ENCODE measurements around the gene GMCL2. TPM values are rescaled to one million over a fixed set of nuclear protein-coding genes. Genes with fewer than 3 reads are reported as not detected.

Gene GMCL2
- total RNA-seq, 1 donor from 2014 or later: not detected

DNA sequence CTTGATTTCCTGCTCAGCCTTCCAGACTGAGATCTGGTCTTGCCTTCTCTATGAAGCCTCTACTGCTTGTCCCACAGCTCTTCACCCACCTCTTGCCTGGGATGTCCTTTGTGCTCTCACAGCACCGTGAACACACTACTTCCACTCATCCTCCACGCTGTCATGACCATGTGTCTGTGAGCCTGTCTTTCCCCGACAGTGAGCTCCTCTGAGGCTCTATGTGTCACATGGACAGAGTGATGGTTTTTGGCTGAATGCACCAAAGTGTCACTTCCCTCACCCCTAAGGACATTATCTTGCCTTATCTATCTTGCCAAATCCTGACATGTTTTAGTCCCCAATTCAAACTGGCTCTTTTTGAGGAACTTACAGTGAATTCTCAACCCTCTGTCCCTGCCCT lies 34.1 kb upstream of the GMCL2 start:
- no peaks in the 10 kb centered on the region for H3K4me1 Mint-ChIP-seq (ENCODE audit: low read depth)
- DNase-seq (ENCODE audit: low spot score, unreplicated experiment): no peak
- no peak overlapping the region for H3K4me3 Mint-ChIP-seq (ENCODE audit: low read depth)
- no peaks in the 10 kb centered on the region for H3K9me3 Mint-ChIP-seq (ENCODE audit: low read depth)
- TF ChIP-seq, protein P1, sequence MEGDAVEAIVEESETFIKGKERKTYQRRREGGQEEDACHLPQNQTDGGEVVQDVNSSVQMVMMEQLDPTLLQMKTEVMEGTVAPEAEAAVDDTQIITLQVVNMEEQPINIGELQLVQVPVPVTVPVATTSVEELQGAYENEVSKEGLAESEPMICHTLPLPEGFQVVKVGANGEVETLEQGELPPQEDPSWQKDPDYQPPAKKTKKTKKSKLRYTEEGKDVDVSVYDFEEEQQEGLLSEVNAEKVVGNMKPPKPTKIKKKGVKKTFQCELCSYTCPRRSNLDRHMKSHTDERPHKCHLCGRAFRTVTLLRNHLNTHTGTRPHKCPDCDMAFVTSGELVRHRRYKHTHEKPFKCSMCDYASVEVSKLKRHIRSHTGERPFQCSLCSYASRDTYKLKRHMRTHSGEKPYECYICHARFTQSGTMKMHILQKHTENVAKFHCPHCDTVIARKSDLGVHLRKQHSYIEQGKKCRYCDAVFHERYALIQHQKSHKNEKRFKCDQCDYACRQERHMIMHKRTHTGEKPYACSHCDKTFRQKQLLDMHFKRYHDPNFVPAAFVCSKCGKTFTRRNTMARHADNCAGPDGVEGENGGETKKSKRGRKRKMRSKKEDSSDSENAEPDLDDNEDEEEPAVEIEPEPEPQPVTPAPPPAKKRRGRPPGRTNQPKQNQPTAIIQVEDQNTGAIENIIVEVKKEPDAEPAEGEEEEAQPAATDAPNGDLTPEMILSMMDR (IDR thresholded peaks at IDR 0.05; ENCODE audit: unreplicated experiment): no peak
- peak overlapping the region; percentile 72 for H3K27ac Mint-ChIP-seq
- no peaks in the 10 kb centered on the region for H3K27me3 Mint-ChIP-seq
- H3K36me3 Mint-ChIP-seq (ENCODE audit: insufficient read depth): peaks cover 26% of the 10 kb centered on the region

DNA sequence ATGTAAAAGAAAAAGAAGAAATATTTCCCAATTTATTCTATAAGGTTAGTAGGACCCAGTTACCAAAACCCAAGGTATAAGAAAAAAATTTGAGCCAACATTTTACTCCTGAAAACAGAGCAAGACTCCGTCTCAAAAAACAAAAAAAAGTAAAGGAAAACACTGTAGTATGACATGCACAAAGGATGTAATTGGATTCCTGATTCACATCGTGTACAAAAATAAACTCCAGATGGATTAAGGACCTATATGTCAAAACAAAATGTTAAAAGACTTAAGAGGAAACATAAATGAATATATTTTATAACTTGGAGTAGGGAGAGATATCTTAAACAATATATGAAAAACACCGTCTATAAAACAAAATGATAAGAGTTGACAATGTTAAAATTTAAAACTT lies 31.7 kb upstream of the GMCL2 start:
- Mint-ChIP-seq H3K36me3 (ENCODE audit: insufficient read depth) (peaks cover 25% of the 10 kb centered on the region), H3K27me3 (no peaks in the 10 kb centered on the region), H3K4me1 (ENCODE audit: low read depth) (no peaks in the 10 kb centered on the region), H3K27ac (no peak overlapping the region), H3K9me3 (ENCODE audit: low read depth) (no peaks in the 10 kb centered on the region), H3K4me3 (ENCODE audit: low read depth) (no peak overlapping the region)
- TF ChIP-seq, protein P1 (IDR thresholded peaks at IDR 0.05; ENCODE audit: unreplicated experiment): no peak
- DNase-seq (ENCODE audit: low spot score, unreplicated experiment): no peak

DNA sequence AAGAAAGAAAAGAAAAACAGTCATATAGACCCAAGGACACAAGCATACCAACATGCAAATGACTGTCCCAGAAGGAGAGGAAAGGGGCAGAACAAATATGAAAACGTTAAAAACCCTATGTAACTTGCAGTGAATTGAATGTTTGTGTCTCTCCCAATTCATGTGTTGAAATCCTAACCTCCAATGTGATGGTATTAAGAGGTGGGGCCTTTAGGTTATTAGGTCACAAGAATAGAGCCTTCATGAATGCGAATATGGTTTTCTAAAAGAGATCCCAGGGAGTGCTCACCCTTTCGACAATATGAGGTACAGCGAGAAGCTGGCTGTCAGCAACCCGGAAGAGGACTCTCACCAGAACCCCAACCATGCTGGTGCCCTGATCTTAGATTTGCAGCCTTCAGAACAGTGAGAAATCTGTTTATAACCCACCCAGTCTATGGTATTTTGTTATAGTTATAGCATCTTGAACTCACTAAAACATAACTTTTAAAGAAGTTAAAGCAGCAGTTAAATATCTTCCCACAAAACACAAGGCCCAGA lies 31.1 kb upstream of the GMCL2 start:
- Mint-ChIP-seq H3K4me3 (ENCODE audit: low read depth) (no peak overlapping the region), H3K27me3 (no peaks in the 10 kb centered on the region), H3K36me3 (ENCODE audit: insufficient read depth) (peaks cover 25% of the 10 kb centered on the region), H3K9me3 (ENCODE audit: low read depth) (no peaks in the 10 kb centered on the region), H3K27ac (peak overlapping the region; percentile 59), H3K4me1 (ENCODE audit: low read depth) (no peaks in the 10 kb centered on the region)
- TF ChIP-seq, protein P1 (IDR thresholded peaks at IDR 0.05; ENCODE audit: unreplicated experiment): no peak
- no peak for DNase-seq (ENCODE audit: low spot score, unreplicated experiment)

DNA sequence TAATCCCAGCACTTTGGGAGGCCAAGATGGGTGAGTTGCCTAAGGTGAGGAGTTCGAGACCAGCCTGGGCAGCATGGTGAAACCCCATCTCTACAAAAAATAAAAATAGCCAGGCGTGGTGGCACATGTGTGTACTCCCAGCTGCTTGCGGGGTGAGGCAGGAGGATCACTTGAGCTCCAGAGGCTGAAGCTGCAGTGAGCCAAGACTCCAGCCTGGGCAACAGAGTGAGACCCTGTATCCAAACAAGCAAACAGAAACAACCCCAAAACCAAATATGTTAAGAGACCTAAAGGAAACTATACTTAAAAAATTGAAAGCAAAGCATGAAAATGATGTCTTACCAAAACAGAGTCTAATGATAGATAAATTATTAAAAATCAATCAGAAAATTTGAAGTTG lies 29.6 kb upstream of the GMCL2 start:
- Mint-ChIP-seq H3K27me3 (no peaks in the 10 kb centered on the region), H3K9me3 (ENCODE audit: low read depth) (no peaks in the 10 kb centered on the region), H3K4me1 (ENCODE audit: low read depth) (no peaks in the 10 kb centered on the region), H3K4me3 (ENCODE audit: low read depth) (no peak overlapping the region), H3K36me3 (ENCODE audit: insufficient read depth) (peaks cover 23% of the 10 kb centered on the region), H3K27ac (no peak overlapping the region)
- no peak for DNase-seq (ENCODE audit: low spot score, unreplicated experiment)
- TF ChIP-seq, protein P1 (IDR thresholded peaks at IDR 0.05; ENCODE audit: unreplicated experiment): no peak

DNA sequence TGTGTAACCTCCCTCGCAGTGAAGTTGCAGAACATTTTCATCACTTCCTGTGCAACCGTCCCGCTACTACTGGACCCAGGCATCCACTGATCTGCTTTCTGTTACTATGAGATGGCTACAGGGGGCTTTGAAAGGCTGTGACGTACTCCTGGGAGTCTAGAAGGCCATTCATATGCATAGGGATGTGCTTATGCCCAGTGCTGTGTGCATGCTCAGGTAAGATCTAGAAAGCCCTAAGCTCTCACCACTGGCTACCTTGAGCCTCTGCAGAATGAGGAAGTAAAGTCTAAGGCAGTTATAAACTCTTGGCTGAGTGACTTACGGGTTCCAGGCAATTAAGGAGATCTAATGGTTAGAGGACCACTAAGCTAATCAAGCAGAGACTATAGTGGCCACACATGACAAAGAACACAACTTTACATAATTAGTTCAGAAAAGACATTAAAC lies 28.9 kb upstream of the GMCL2 start:
- DNase-seq (ENCODE audit: low spot score, unreplicated experiment): no peak
- Mint-ChIP-seq H3K36me3 (ENCODE audit: insufficient read depth) (peaks cover 20% of the 10 kb centered on the region), H3K9me3 (ENCODE audit: low read depth) (no peaks in the 10 kb centered on the region), H3K27me3 (no peaks in the 10 kb centered on the region), H3K4me3 (ENCODE audit: low read depth) (no peak overlapping the region), H3K4me1 (ENCODE audit: low read depth) (no peaks in the 10 kb centered on the region), H3K27ac (no peak overlapping the region)
- TF ChIP-seq, protein P1 (IDR thresholded peaks at IDR 0.05; ENCODE audit: unreplicated experiment): no peak
